B cell (primary cell): ENCODE results near the gene OR2B2. TPM values are rescaled to one million over a fixed set of nuclear protein-coding genes. Genes with fewer than 3 reads are reported as not detected.

Experiments used
- ATAC-seq: fragments of 200-7000 bp; cut with Tn5 transposase; one replicate; pipeline ENCODE4 v1.10.0; 2021; ENCODE audit warnings: low read depth, mild to moderate bottlenecking, moderate number of reproducible peaks, moderate library complexity
- CTCF ChIA-PET: fragments of 350-600 bp; sonication (Branson Sonifier 250); formaldehyde crosslinking; loops from one replicate; lab custom pipeline; 2021; ENCODE audit warnings: antibody characterized with exemption, inconsistent platforms; lab: Charles Lee
- POLR2A ChIA-PET: fragments of 350-600 bp; sonication (Branson Sonifier 250); formaldehyde crosslinking; loops from one replicate; lab custom pipeline; 2021; ENCODE audit warnings: antibody characterized with exemption; lab: Charles Lee
- DNase-seq: peaks from one replicate; pipeline ENCODE4 v3.0.0; 2013
- H2AFZ ChIP-seq: 2 replicates; pipeline ENCODE4 v1.6.1; 2012; ENCODE audit warnings: mild to moderate bottlenecking, low read depth, low read length; ENCODE audit not compliant: insufficient read depth, poor library complexity, severe bottlenecking
- H3K27ac ChIP-seq, 2 donors: 1 replicate in 1 of 2; 2 replicates in 1 of 2; pipeline ENCODE4 v1.5.1; 2012 to 2013; ENCODE audit warnings: low read length in 2 of 2, mild to moderate bottlenecking in 2 of 2, moderate library complexity in 1 of 2
- H3K27me3 ChIP-seq, 4 experiments: fragments of 200-600 bp in 1 of 4; sonication (generic) in 1 of 4; replicated peaks in 1 of 4; 1 replicate in 2 of 4; 2 replicates in 2 of 4; pipeline versions ENCODE4 v1.6.1 to v1.7.0; 2013 to 2016; ENCODE audit warnings: low read length in 3 of 4, mild to moderate bottlenecking in 2 of 4, mixed read lengths in 1 of 4, moderate library complexity in 1 of 4; ENCODE audit not compliant: insufficient read depth in 4 of 4, control insufficient read depth in 3 of 4; ENCODE audit errors: control extremely low read depth in 1 of 4
- H3K36me3 ChIP-seq, 2 experiments: replicated peaks in 1 of 2; 1 replicate in 1 of 2; 2 replicates in 1 of 2; pipeline versions ENCODE4 v1.6.1 to v1.7.1; 2013; ENCODE audit warnings: low read length in 1 of 2; ENCODE audit not compliant: insufficient read depth in 2 of 2, control insufficient read depth in 1 of 2; ENCODE audit errors: control extremely low read depth in 1 of 2, extremely low read depth in 1 of 2
- H3K4me1 ChIP-seq, 2 donors: fragments of 200-600 bp in 1 of 2; sonication (generic) in 1 of 2; 1 replicate in 1 of 2; 2 replicates in 1 of 2; pipeline versions ENCODE4 v1.5.1 to v1.6.1; 2013 to 2017; ENCODE audit warnings: low read length in 2 of 2; ENCODE audit not compliant: control insufficient read depth in 2 of 2, insufficient read depth in 2 of 2
- H3K4me2 ChIP-seq: replicated peaks from 2 replicates; pipeline ENCODE3; 2012; ENCODE audit warnings: mild to moderate bottlenecking, low read depth, low read length; ENCODE audit not compliant: poor library complexity, severe bottlenecking
- H3K4me3 ChIP-seq, 5 experiments: fragments of 200-600 bp in 1 of 5; sonication (generic) in 1 of 5; 1 replicate in 3 of 5; 2 replicates in 2 of 5; pipeline versions ENCODE4 v1.5.1 to v1.7.0; 2011 to 2016; ENCODE audit warnings: low read length in 4 of 5, mild to moderate bottlenecking in 4 of 5, low read depth in 2 of 5, control low read depth in 1 of 5, moderate library complexity in 1 of 5; ENCODE audit not compliant: insufficient read depth in 1 of 5; ENCODE audit errors: control extremely low read depth in 1 of 5, extremely low read depth in 1 of 5
- H3K79me2 ChIP-seq: fragments of 200-600 bp; sonication (generic); one replicate; pipeline ENCODE4 v1.6.0; 2016; ENCODE audit warnings: low read length; ENCODE audit not compliant: control insufficient read depth, insufficient read depth
- H3K9ac ChIP-seq: fragments of 200-600 bp; sonication (generic); 2 replicates; pipeline ENCODE4 v1.6.1; 2017; ENCODE audit warnings: mild to moderate bottlenecking, low read length, moderate library complexity
- H3K9me3 ChIP-seq, 3 donors: one replicate each; pipeline versions ENCODE4 v1.6.1 to v1.7.1; 2013; ENCODE audit warnings: low read length in 2 of 3; ENCODE audit not compliant: control insufficient read depth in 2 of 3, insufficient read depth in 1 of 3; ENCODE audit errors: control extremely low read depth in 1 of 3
- H4K20me1 ChIP-seq: 2 replicates; pipeline ENCODE4 v1.6.0; 2012; ENCODE audit warnings: mild to moderate bottlenecking, low read length; ENCODE audit not compliant: insufficient read depth, control insufficient read depth, poor library complexity, severe bottlenecking
- H3K27ac Mint-ChIP-seq: one replicate; pipeline ENCODE4 v1.8.0; 2021; ENCODE audit warnings: mixed read lengths
- H3K27me3 Mint-ChIP-seq: one replicate; pipeline ENCODE4 v1.8.0; 2021; ENCODE audit warnings: mixed read lengths
- H3K4me1 Mint-ChIP-seq: one replicate; pipeline ENCODE4 v1.8.0; 2021; ENCODE audit warnings: mixed read lengths
- H3K4me3 Mint-ChIP-seq: one replicate; pipeline ENCODE4 v1.8.0; 2021; ENCODE audit warnings: mixed read lengths
- H3K9me3 Mint-ChIP-seq: one replicate; pipeline ENCODE4 v1.8.0; 2022; ENCODE audit warnings: mixed read lengths; ENCODE audit not compliant: insufficient read depth
- CTCF ChIP-seq: fragments of 200-600 bp; IDR thresholded peaks from one replicate; pipeline ENCODE4 v1.8.0; 2022; ENCODE audit warnings: antibody characterized with exemption, mild to moderate bottlenecking
- EZH2 ChIP-seq: IDR thresholded peaks from 2 replicates; pipeline ENCODE4 v1.6.1; 2012; ENCODE audit warnings: borderline replicate concordance, low read depth, mild to moderate bottlenecking, moderate library complexity, low read length; ENCODE audit not compliant: insufficient read depth, poor library complexity, severe bottlenecking
- WGBS: methylation state at CpG from one replicate; pipeline ENCODE4 v1.1.5; 2013; ENCODE audit warnings: missing lambda C conversion rate; ENCODE audit not compliant: insufficient coverage; 5-methylcytosine and 5-hydroxymethylcytosine counted together
- intact Hi-C: fragments of 100-400 bp; cut with micrococcal nuclease; formaldehyde crosslinking; loops from one replicate; pipeline ENCODE4 v1.10.0; 2022
- polyA plus RNA-seq: library from polyadenylated mRNA; depleted of rRNA; stranded (reverse); fragments of >200 nt; gene quantifications from 2 replicates; pipeline ENCODE4 v1.2.3, GENCODE V29; 2012
- total RNA-seq, 2 donors: library from RNA; stranded (reverse); fragments of 120-200 nt in 1 of 2; gene quantifications; 1 replicate in 1 of 2; 2 replicates in 1 of 2; pipeline versions ENCODE4 v1.2.3 to v1.2.4, GENCODE V29; 2013 to 2022

OR2B2 gene
- total and polyA plus RNA-seq, 2 donors (not counting 1 experiment from before 2014, with no cell fraction given), result not detected

- WGBS, result 0% methylated on average over 21 of the region's 28 CpGs
- H3K27me3 ChIP-seq, result no peaks in the 10 kb centered on the region
- H3K27ac ChIP-seq, result peak overlapping the region; percentile 73 to 81
- H3K36me3 ChIP-seq, result no peaks in the 10 kb centered on the region
- peak overlapping the region; percentile 68 to 100 (median 88) for H3K4me3 ChIP-seq
- H3K9me3 ChIP-seq, result peaks cover 0 to 35% (median 3%) of the 10 kb centered on the region in 3 donors
- H3K9me3 Mint-ChIP-seq, result no peaks in the 10 kb centered on the region
- no peaks in the 10 kb centered on the region for H4K20me1 ChIP-seq
- intact Hi-C loops, result loop anchor here (1.0 to 10.0 kb wide), 22 partner anchors 85 to 1863 kb away; partner anchors contain the start of genes ABT1, POM121L2, ZNF184 and ZNF391
- H3K9ac ChIP-seq, result peak overlapping the region; percentile 89
- H3K4me3 Mint-ChIP-seq, result no peak overlapping the region
- no peaks in the 10 kb centered on the region for H3K27me3 Mint-ChIP-seq
- no peaks in the 10 kb centered on the region for H3K79me2 ChIP-seq
- ATAC-seq (peak; percentile 34), DNase-seq (peak; percentile 89)
- H2AFZ ChIP-seq, result peak overlapping the region; percentile 77
- TF ChIP-seq CTCF (peak; percentile 87), EZH2 (no peak)
- peaks cover 16 to 33% of the 10 kb centered on the region in 2 donors for H3K4me1 ChIP-seq
- ChIA-PET POLR2A (interaction anchor here (0.5 to 4.4 kb wide), 11 partner anchors 23 to 763 kb away, joined by 3 to 93 read pairs (median 45); a partner anchor contains a TSS), CTCF (interaction anchor here (0.5 to 6.3 kb wide), 51 partner anchors 11 to 1868 kb away, joined by 3 to 150 read pairs (median 4); partner anchors contain the start of gene ZSCAN12)
- peak overlapping the region; percentile 92 for H3K4me2 ChIP-seq
- H3K27ac Mint-ChIP-seq, result no peak overlapping the region
- peaks cover 28% of the 10 kb centered on the region for H3K4me1 Mint-ChIP-seq
Observed at GRCh38 chr6:27894839-27895762, 17.1 kb downstream of the OR2B2 start.
